Ascending aorta (tissue), 2 donors: ENCODE results near the gene HVCN1. TPM values are rescaled to one million over a fixed set of nuclear protein-coding genes. Genes with fewer than 3 reads are reported as not detected.

Experiments used
- DNase-seq, 2 donors: peaks; one replicate each; pipeline ENCODE4 v3.0.0-alpha.2; 2019; ENCODE audit warnings: low spot score in 2 of 2
- H3K27ac ChIP-seq, 2 donors: fragments of 200-600 bp; sonication (generic); one replicate each; pipeline ENCODE4 v1.5.1; 2016 to 2017; ENCODE audit warnings: mild to moderate bottlenecking in 1 of 2
- H3K27me3 ChIP-seq: fragments of 200-600 bp; sonication (generic); one replicate; pipeline ENCODE4 v1.5.1; 2017
- H3K36me3 ChIP-seq, 2 donors: fragments of 200-600 bp; sonication (generic); one replicate each; pipeline ENCODE4 v1.5.1; 2016
- H3K4me1 ChIP-seq, 2 donors: fragments of 200-600 bp; sonication (generic); one replicate each; pipeline ENCODE4 v1.5.1; 2016 to 2017; ENCODE audit warnings: mild to moderate bottlenecking in 1 of 2
- H3K4me3 ChIP-seq, 2 donors: fragments of 200-600 bp; sonication (generic); one replicate each; pipeline ENCODE4 v1.5.1; 2016 to 2017; ENCODE audit warnings: mild to moderate bottlenecking in 1 of 2
- H3K9me3 ChIP-seq, 2 donors: fragments of 200-600 bp; sonication (generic); one replicate each; pipeline ENCODE4 v1.5.1; 2016
- intact Hi-C: fragments of 100-400 bp; cut with DNase I; formaldehyde crosslinking; loops from one replicate; pipeline ENCODE4 v1.15.1; 2023
- total RNA-seq: library from RNA; depleted of rRNA; stranded (reverse); fragments of >200 nt; gene quantifications from one replicate; pipeline ENCODE4 v1.1.0, GENCODE V29; 2016
- TF ChIP-seq, protein P1 (sequence below), 3 experiments: fragments of 200-600 bp in 2 of 3; fragments of 450-650 bp in 1 of 3; sonication (generic) in 2 of 3; IDR thresholded peaks; one replicate each; pipeline ENCODE4 v1.5.1; 2016 to 2019; ENCODE audit warnings: antibody characterized with exemption in 3 of 3, mild to moderate bottlenecking in 1 of 3, moderate library complexity in 1 of 3

HVCN1 gene
- total RNA-seq, 1 donor from 2014 or later: 1.3 TPM

DNA sequence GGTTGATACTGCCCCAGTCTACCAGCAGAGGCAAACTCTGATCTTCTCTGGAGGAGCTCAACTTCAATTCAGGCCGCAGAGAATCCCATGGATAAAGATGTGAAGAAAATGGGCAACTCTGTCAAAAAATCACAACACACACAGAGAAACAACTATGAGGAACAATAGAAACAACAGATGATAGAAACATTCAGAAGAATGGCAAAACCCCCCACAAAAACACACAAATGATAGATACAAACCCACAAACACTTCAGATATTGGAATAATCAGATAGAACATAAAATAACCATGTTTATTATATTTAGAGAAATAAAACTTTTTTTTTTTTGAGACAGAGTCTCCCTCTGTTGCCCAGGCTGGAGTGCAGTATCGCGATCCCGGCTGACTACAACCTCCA lies 20.0 kb upstream of the HVCN1 start:
- Histone ChIP-seq H3K27me3 (no peaks in the 10 kb centered on the region), H3K36me3 (no peaks in the 10 kb centered on the region), H3K4me1 (no peaks in the 10 kb centered on the region), H3K4me3 (no peak overlapping the region), H3K9me3 (no peaks in the 10 kb centered on the region), H3K27ac (no peak overlapping the region)
- intact Hi-C loops: no loop called here
- TF ChIP-seq, protein P1, sequence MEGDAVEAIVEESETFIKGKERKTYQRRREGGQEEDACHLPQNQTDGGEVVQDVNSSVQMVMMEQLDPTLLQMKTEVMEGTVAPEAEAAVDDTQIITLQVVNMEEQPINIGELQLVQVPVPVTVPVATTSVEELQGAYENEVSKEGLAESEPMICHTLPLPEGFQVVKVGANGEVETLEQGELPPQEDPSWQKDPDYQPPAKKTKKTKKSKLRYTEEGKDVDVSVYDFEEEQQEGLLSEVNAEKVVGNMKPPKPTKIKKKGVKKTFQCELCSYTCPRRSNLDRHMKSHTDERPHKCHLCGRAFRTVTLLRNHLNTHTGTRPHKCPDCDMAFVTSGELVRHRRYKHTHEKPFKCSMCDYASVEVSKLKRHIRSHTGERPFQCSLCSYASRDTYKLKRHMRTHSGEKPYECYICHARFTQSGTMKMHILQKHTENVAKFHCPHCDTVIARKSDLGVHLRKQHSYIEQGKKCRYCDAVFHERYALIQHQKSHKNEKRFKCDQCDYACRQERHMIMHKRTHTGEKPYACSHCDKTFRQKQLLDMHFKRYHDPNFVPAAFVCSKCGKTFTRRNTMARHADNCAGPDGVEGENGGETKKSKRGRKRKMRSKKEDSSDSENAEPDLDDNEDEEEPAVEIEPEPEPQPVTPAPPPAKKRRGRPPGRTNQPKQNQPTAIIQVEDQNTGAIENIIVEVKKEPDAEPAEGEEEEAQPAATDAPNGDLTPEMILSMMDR (IDR thresholded peaks at IDR 0.05): no peak
- DNase-seq: no peak

DNA sequence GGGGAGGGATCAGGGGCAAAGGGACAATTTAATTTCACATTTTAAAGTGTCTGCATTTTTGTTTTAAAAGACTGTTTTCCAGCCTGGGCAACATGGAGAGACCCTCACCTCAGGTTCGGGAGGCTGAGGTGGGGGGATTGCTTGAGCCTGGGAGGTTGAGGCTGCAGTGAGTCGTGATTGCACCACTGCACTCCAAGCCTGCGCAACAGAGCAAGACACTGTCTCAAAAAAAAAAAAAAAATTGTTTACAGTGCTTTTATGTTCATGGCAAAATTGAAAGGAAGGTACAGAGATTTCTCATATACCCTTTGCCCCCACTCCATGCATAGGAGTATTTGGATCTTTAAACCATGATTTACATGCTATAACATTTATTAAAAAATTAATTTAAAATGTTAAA lies 16.4 kb upstream of the HVCN1 start:
- no peak for DNase-seq
- Histone ChIP-seq H3K4me3 (no peak overlapping the region), H3K4me1 (no peaks in the 10 kb centered on the region), H3K27ac (no peak overlapping the region), H3K27me3 (no peaks in the 10 kb centered on the region), H3K9me3 (no peaks in the 10 kb centered on the region), H3K36me3 (no peaks in the 10 kb centered on the region)
- TF ChIP-seq, protein P1 (IDR thresholded peaks at IDR 0.05): no peak
- intact Hi-C loops: no loop called here

DNA sequence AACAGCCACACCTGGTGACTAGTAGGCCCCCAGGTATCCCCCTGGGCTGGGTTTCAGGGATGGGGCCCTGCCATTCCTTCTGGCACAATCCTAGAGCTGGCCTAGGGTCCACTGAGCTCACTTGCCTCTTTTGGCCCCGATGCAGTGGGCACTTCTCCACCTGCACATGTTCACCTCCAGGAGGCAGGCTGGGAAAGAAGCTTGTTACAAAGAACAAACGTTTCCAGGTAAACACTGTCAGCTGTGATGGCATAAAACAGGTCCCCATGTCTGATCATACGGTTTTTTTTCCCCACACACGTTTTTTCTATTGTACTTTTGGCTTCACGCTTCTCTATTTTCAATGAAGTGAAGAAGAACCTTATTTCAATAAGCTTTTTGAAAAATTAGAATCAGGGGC lies 15.8 kb upstream of the HVCN1 start:
- TF ChIP-seq, protein P1 (IDR thresholded peaks at IDR 0.05): no peak
- no peak overlapping the region for H3K27ac ChIP-seq

DNA sequence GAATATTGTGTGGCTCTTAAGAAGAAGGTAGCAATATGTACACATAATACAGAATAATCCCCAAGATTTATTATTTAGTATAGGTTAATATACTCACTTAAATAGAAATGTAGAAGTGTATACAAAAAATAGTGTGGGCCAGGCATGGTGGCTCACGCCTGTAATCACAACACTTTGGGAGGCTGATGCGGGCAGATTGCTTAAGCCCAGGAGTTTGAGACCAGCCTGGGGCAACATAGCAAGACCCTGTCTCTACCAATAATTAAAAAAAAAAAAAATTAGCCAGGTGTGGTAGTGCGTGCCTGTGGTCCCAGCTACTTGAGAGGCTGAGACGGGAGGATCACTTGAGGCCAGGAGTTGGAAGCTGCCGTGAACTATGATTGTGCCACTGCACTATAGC lies 15.3 kb upstream of the HVCN1 start:
- intact Hi-C loops: no loop called here

More for the DNA sequence above, 15.8 kb upstream of the HVCN1 start:
- intact Hi-C loops: no loop called here
- no peaks in the 10 kb centered on the region for H3K27me3 ChIP-seq
- no peak overlapping the region for H3K4me3 ChIP-seq
- H3K9me3 ChIP-seq: no peaks in the 10 kb centered on the region
- H3K4me1 ChIP-seq: no peaks in the 10 kb centered on the region
- no peaks in the 10 kb centered on the region for H3K36me3 ChIP-seq
- DNase-seq: no peak

DNA sequence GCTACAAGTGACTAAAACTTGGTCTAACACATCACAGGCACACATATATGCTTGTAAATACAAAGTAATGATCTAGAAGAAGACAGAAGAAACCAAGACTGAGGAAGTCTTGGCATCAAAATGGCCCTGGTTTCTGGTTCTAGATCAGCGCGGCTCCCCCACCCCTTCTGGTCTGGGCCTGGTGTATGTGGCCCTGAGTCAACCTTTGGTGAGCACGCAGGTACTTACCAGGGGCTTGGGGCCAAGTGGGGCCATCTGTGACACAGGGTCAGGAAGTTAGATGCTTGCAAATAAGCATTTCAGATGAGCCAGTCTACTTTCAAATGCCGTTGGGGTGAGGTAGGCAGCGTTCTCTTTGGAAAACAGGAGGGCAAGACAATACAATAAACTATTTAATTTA lies 13.2 kb upstream of the HVCN1 start:
- Histone ChIP-seq H3K4me3 (no peak overlapping the region), H3K9me3 (no peaks in the 10 kb centered on the region), H3K4me1 (peaks cover 0 to 3% of the 10 kb centered on the region in 2 donors), H3K36me3 (no peaks in the 10 kb centered on the region), H3K27ac (no peak overlapping the region), H3K27me3 (no peaks in the 10 kb centered on the region)
- TF ChIP-seq, protein P1 (IDR thresholded peaks at IDR 0.05): no peak
- intact Hi-C loops: no loop called here
- DNase-seq: no peak

More for the DNA sequence above, 15.3 kb upstream of the HVCN1 start:
- Histone ChIP-seq H3K4me1 (no peaks in the 10 kb centered on the region), H3K36me3 (no peaks in the 10 kb centered on the region), H3K27ac (no peak overlapping the region), H3K4me3 (no peak overlapping the region), H3K27me3 (no peaks in the 10 kb centered on the region), H3K9me3 (no peaks in the 10 kb centered on the region)
- TF ChIP-seq, protein P1 (IDR thresholded peaks at IDR 0.05): no peak
- DNase-seq: no peak
